WTC11 (cell line): ENCODE data around the gene TBRG4. TPM values are rescaled to one million over a fixed set of nuclear protein-coding genes. Genes with fewer than 3 reads are reported as not detected.

Source experiments
- ATAC-seq: fragments of 200-7000 bp; cut with Tn5 transposase; 2 replicates; pipeline ENCODE4 v1.10.0; 2021; ENCODE audit warnings: mild to moderate bottlenecking, moderate library complexity
- CTCF ChIA-PET: fragments of 300-600 bp; sonication (Branson Sonifier 250); formaldehyde crosslinking; loops from one replicate; lab custom pipeline; 2021; ENCODE audit warnings: antibody characterized with exemption; lab: Charles Lee
- POLR2A ChIA-PET: fragments of 350-600 bp; sonication (Branson Sonifier 250); formaldehyde crosslinking; loops from one replicate; lab custom pipeline; 2021; ENCODE audit warnings: antibody characterized with exemption; lab: Charles Lee
- DNase-seq: peaks from one replicate; pipeline ENCODE4 v3.0.0; 2021; ENCODE audit warnings: low spot score
- H3K27ac Mint-ChIP-seq: 2 replicates; pipeline ENCODE4 v1.8.0; 2021; ENCODE audit warnings: mixed read lengths
- H3K27me3 Mint-ChIP-seq: 2 replicates; pipeline ENCODE4 v1.8.0; 2021; ENCODE audit warnings: low read depth, mild to moderate bottlenecking, moderate library complexity, mixed read lengths
- H3K36me3 Mint-ChIP-seq: 2 replicates; pipeline ENCODE4 v1.8.0; 2021; ENCODE audit warnings: mixed read lengths
- H3K4me1 Mint-ChIP-seq: 2 replicates; pipeline ENCODE4 v1.8.0; 2022; ENCODE audit warnings: mixed read lengths
- H3K4me3 Mint-ChIP-seq: 2 replicates; pipeline ENCODE4 v1.8.0; 2021; ENCODE audit warnings: mild to moderate bottlenecking, moderate library complexity, mixed read lengths
- H3K9me3 Mint-ChIP-seq: 2 replicates; pipeline ENCODE4 v1.8.0; 2021; ENCODE audit warnings: mixed read lengths
- CREM ChIP-seq: sonication (generic); formaldehyde crosslinking; IDR thresholded peaks from 2 replicates; pipeline ENCODE4 v1.8.1; 2022; ENCODE audit warnings: mild to moderate bottlenecking, missing genetic modification reagents, moderate library complexity
- ESRRA ChIP-seq: sonication (generic); formaldehyde crosslinking; IDR thresholded peaks from 2 replicates; pipeline ENCODE4 v1.8.1; 2022; ENCODE audit warnings: mild to moderate bottlenecking, missing genetic modification reagents, borderline replicate concordance
- ETV6 ChIP-seq: sonication (generic); formaldehyde crosslinking; IDR thresholded peaks from 2 replicates; pipeline ENCODE4 v1.8.1; 2022; ENCODE audit warnings: mild to moderate bottlenecking, missing genetic modification reagents
- GRHL2 ChIP-seq: fragments of 250-450 bp; sonication (Bioruptor Pico); IDR thresholded peaks from 2 replicates; pipeline ENCODE4 v1.8.0; 2022; ENCODE audit warnings: mild to moderate bottlenecking, moderate library complexity; ENCODE audit not compliant: insufficient replicate concordance, severe bottlenecking
- JAZF1 ChIP-seq: fragments of 250-450 bp; sonication (Bioruptor Pico); IDR thresholded peaks from 2 replicates; pipeline ENCODE4 v1.9.0; 2021; ENCODE audit warnings: moderate library complexity, mild to moderate bottlenecking, inconsistent platforms
- KAT7 ChIP-seq: sonication (generic); formaldehyde crosslinking; IDR thresholded peaks from 2 replicates; pipeline ENCODE4 v1.8.1; 2023; ENCODE audit warnings: missing genetic modification reagents, mild to moderate bottlenecking, borderline replicate concordance
- NFE2L1 ChIP-seq: sonication (generic); formaldehyde crosslinking; IDR thresholded peaks from 2 replicates; pipeline ENCODE4 v1.8.1; 2023; ENCODE audit warnings: missing genetic modification reagents
- NFYB ChIP-seq: sonication (generic); formaldehyde crosslinking; conservative IDR thresholded peaks from 2 replicates; pipeline ENCODE4 v1.8.0; 2022; ENCODE audit warnings: low read depth, missing genetic modification reagents
- NR3C1 ChIP-seq: sonication (generic); formaldehyde crosslinking; conservative IDR thresholded peaks from 2 replicates; pipeline ENCODE4 v1.8.1; 2023; ENCODE audit warnings: low read depth, mild to moderate bottlenecking, missing genetic modification reagents
- RORB ChIP-seq: fragments of 250-450 bp; sonication (Bioruptor Pico); IDR thresholded peaks from 2 replicates; pipeline ENCODE4 v1.9.0; 2021; ENCODE audit warnings: mild to moderate bottlenecking
- SMAD3 ChIP-seq: sonication (generic); formaldehyde crosslinking; IDR thresholded peaks from 2 replicates; pipeline ENCODE4 v1.8.0; 2022; ENCODE audit warnings: missing genetic modification reagents, mild to moderate bottlenecking, borderline replicate concordance
- SOX15 ChIP-seq: fragments of 250-450 bp; sonication (Bioruptor Pico); IDR thresholded peaks from 2 replicates; pipeline ENCODE4 v1.9.0; 2021; ENCODE audit warnings: mild to moderate bottlenecking
- TEAD1 ChIP-seq: sonication (generic); formaldehyde crosslinking; IDR thresholded peaks from 2 replicates; pipeline ENCODE4 v1.8.0; 2022; ENCODE audit warnings: mild to moderate bottlenecking, missing genetic modification reagents
- TEAD4 ChIP-seq: sonication (generic); formaldehyde crosslinking; IDR thresholded peaks from 2 replicates; pipeline ENCODE4 v1.8.0; 2022; ENCODE audit warnings: mild to moderate bottlenecking, missing genetic modification reagents
- ZNF219 ChIP-seq: sonication (generic); formaldehyde crosslinking; IDR thresholded peaks from 2 replicates; pipeline ENCODE4 v1.8.0; 2023; ENCODE audit warnings: missing genetic modification reagents, mild to moderate bottlenecking, borderline replicate concordance
- ZNF232 ChIP-seq: sonication (generic); formaldehyde crosslinking; IDR thresholded peaks from 2 replicates; pipeline ENCODE4 v1.8.0; 2022; ENCODE audit warnings: mild to moderate bottlenecking, missing genetic modification reagents
- ZNF423 ChIP-seq: fragments of 250-450 bp; sonication (Bioruptor Pico); IDR thresholded peaks from 2 replicates; pipeline ENCODE4 v2.1.2; 2022; ENCODE audit warnings: mild to moderate bottlenecking, moderate library complexity
- total RNA-seq: library from RNA; stranded (reverse); gene quantifications from 3 replicates; pipeline ENCODE4 v1.2.3, GENCODE V29; 2021
- TF ChIP-seq, protein P1 (sequence below): sonication (generic); formaldehyde crosslinking; IDR thresholded peaks from 2 replicates; pipeline ENCODE4 v1.8.1; 2023; ENCODE audit warnings: mild to moderate bottlenecking, missing genetic modification reagents
- TF ChIP-seq, protein P2 (sequence below): sonication (generic); formaldehyde crosslinking; IDR thresholded peaks from 2 replicates; pipeline ENCODE4 v1.8.0; 2022; ENCODE audit warnings: missing genetic modification reagents
- TF ChIP-seq, protein P3 (sequence below): sonication (generic); formaldehyde crosslinking; IDR thresholded peaks from 2 replicates; pipeline ENCODE4 v1.8.1; 2022; ENCODE audit warnings: low read depth, mild to moderate bottlenecking, moderate library complexity, missing genetic modification reagents, borderline replicate concordance
- TF ChIP-seq, protein P4 (sequence below): sonication (generic); formaldehyde crosslinking; IDR thresholded peaks from 2 replicates; pipeline ENCODE4 v1.8.1; 2023; ENCODE audit warnings: mild to moderate bottlenecking, missing genetic modification reagents
- TF ChIP-seq, protein P5 (sequence below): sonication (generic); formaldehyde crosslinking; IDR thresholded peaks from 2 replicates; pipeline ENCODE4 v1.8.1; 2023; ENCODE audit warnings: mild to moderate bottlenecking, missing genetic modification reagents, moderate library complexity
- TF ChIP-seq, protein P6 (sequence below): sonication (generic); formaldehyde crosslinking; IDR thresholded peaks from 2 replicates; pipeline ENCODE4 v1.8.0; 2022; ENCODE audit warnings: mild to moderate bottlenecking, missing genetic modification reagents

The TBRG4 gene
- total RNA-seq, 1 experiment from 2014 or later = 167 TPM

DNA sequence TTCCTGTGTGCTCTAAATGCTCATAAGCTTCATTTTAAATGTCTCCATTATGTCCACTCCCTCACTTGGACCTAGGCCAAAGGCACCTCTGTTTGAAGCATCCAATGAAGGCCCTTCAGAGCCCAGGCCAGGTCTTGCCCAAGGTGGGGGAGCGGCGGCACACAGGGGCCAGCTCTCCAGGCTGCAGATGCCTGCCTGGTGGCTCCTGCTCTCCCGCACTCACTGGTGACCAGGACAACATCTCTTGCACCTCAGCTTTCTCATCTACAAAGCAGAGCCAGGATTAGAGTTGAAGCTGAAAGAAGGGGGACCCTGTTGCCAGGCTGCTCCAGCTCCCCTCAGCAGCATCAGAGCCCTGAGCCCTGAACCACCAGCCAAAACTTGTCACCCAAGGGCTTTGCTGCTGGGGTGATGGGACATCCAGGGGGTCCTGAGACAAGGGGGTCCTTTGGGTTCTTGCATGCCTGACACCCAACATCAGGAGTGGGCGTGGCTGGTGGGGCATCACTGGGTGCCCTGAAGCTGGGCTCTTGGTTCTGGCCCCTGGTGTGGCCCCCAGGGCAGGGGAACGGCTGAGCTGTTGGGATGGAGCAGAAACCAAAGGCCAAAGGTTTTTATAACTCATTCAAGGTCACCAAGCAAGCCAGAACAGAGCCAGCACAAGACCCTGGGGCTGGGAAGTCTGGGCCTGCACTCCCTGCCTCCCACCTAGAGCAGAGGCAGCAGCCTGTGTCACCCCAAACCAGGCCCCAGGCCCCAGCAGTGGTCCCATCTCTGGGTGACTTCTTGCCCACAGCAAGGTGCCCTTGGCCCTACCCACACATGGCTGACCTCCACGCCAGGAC, 24.0 kb downstream of the TBRG4 start (continued):
- TF ChIP-seq, protein P1, sequence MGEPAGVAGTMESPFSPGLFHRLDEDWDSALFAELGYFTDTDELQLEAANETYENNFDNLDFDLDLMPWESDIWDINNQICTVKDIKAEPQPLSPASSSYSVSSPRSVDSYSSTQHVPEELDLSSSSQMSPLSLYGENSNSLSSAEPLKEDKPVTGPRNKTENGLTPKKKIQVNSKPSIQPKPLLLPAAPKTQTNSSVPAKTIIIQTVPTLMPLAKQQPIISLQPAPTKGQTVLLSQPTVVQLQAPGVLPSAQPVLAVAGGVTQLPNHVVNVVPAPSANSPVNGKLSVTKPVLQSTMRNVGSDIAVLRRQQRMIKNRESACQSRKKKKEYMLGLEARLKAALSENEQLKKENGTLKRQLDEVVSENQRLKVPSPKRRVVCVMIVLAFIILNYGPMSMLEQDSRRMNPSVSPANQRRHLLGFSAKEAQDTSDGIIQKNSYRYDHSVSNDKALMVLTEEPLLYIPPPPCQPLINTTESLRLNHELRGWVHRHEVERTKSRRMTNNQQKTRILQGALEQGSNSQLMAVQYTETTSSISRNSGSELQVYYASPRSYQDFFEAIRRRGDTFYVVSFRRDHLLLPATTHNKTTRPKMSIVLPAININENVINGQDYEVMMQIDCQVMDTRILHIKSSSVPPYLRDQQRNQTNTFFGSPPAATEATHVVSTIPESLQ = no peak
- TF ChIP-seq ETV6 (no peak), TEAD1 (CRISPR knock-in tag) (no peak), GRHL2 (CRISPR knock-in tag) (no peak), TEAD4 (CRISPR knock-in tag) (no peak), NR3C1 (no peak), ZNF232 (no peak), ESRRA (CRISPR knock-in tag) (no peak), ZNF423 (CRISPR knock-in tag) (no peak)
- TF ChIP-seq, protein P2, sequence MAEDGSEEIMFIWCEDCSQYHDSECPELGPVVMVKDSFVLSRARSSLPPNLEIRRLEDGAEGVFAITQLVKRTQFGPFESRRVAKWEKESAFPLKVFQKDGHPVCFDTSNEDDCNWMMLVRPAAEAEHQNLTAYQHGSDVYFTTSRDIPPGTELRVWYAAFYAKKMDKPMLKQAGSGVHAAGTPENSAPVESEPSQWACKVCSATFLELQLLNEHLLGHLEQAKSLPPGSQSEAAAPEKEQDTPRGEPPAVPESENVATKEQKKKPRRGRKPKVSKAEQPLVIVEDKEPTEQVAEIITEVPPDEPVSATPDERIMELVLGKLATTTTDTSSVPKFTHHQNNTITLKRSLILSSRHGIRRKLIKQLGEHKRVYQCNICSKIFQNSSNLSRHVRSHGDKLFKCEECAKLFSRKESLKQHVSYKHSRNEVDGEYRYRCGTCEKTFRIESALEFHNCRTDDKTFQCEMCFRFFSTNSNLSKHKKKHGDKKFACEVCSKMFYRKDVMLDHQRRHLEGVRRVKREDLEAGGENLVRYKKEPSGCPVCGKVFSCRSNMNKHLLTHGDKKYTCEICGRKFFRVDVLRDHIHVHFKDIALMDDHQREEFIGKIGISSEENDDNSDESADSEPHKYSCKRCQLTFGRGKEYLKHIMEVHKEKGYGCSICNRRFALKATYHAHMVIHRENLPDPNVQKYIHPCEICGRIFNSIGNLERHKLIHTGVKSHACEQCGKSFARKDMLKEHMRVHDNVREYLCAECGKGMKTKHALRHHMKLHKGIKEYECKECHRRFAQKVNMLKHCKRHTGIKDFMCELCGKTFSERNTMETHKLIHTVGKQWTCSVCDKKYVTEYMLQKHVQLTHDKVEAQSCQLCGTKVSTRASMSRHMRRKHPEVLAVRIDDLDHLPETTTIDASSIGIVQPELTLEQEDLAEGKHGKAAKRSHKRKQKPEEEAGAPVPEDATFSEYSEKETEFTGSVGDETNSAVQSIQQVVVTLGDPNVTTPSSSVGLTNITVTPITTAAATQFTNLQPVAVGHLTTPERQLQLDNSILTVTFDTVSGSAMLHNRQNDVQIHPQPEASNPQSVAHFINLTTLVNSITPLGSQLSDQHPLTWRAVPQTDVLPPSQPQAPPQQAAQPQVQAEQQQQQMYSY = no peak
- TF ChIP-seq, protein P3, sequence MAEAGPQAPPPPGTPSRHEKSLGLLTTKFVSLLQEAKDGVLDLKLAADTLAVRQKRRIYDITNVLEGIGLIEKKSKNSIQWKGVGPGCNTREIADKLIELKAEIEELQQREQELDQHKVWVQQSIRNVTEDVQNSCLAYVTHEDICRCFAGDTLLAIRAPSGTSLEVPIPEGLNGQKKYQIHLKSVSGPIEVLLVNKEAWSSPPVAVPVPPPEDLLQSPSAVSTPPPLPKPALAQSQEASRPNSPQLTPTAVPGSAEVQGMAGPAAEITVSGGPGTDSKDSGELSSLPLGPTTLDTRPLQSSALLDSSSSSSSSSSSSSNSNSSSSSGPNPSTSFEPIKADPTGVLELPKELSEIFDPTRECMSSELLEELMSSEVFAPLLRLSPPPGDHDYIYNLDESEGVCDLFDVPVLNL (CRISPR knock-in tag) = no peak

DNA sequence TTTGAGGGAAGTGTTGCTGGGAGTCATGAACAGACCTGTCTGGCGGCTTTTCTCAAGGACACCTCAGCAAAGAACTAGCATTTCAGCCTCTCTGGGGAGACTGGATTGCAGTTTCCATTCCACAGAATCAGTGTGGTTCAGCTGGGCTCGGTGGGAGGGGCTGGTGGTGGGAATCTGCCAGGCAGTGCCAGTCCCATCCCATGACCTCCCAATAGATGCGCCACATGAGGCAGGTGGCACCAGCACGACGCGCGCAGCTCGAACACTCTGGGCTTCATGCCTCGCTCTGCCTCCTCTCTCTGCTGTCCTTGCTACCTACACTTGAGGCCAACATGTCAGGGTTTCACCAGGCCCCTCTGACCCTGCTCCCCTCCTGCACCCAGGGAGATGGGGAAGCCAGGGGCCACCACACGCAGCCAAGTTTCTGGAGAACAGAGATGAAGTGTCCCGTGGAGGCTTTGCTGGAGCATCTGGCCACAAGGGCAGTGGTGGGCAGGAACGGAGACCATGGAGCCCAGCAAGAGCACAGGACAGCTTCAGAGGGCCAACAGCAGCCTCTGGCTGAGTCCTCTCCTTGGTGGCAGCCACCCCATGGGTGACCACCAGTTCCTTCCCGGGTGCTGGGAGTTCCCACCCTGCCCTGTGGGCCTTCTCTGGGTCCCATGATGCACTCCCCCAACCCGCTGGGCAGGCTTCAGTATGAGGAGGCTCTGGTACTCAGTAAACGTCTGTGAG, 25.0 kb downstream of the TBRG4 start:
- Mint-ChIP-seq H3K27ac (no peak overlapping the region), H3K9me3 (no peaks in the 10 kb centered on the region), H3K27me3 (peaks cover 24% of the 10 kb centered on the region), H3K4me1 (no peaks in the 10 kb centered on the region), H3K4me3 (no peak overlapping the region), H3K36me3 (no peaks in the 10 kb centered on the region)
- ATAC-seq (no peak), DNase-seq (no peak)
- ChIA-PET CTCF (interaction anchor here (3.1 kb wide), 1 partner anchor 112 kb away, joined by 21 read pairs; no protein-coding TSS in a partner anchor), POLR2A (no interaction called here)
- TF ChIP-seq KAT7 (no peak), ZNF219 (CRISPR knock-in tag) (no peak), SMAD3 (no peak), NFE2L1 (CRISPR knock-in tag) (no peak), CREM (CRISPR knock-in tag) (no peak), SOX15 (CRISPR knock-in tag) (no peak), JAZF1 (no peak), NFYB (CRISPR knock-in tag) (no peak), RORB (CRISPR knock-in tag) (no peak)
- TF ChIP-seq, protein P1 = no peak
- TF ChIP-seq, protein P4, sequence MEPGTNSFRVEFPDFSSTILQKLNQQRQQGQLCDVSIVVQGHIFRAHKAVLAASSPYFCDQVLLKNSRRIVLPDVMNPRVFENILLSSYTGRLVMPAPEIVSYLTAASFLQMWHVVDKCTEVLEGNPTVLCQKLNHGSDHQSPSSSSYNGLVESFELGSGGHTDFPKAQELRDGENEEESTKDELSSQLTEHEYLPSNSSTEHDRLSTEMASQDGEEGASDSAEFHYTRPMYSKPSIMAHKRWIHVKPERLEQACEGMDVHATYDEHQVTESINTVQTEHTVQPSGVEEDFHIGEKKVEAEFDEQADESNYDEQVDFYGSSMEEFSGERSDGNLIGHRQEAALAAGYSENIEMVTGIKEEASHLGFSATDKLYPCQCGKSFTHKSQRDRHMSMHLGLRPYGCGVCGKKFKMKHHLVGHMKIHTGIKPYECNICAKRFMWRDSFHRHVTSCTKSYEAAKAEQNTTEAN = no peak
- TF ChIP-seq, protein P5, sequence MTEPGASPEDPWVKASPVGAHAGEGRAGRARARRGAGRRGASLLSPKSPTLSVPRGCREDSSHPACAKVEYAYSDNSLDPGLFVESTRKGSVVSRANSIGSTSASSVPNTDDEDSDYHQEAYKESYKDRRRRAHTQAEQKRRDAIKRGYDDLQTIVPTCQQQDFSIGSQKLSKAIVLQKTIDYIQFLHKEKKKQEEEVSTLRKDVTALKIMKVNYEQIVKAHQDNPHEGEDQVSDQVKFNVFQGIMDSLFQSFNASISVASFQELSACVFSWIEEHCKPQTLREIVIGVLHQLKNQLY = no peak
- TF ChIP-seq, protein P6, sequence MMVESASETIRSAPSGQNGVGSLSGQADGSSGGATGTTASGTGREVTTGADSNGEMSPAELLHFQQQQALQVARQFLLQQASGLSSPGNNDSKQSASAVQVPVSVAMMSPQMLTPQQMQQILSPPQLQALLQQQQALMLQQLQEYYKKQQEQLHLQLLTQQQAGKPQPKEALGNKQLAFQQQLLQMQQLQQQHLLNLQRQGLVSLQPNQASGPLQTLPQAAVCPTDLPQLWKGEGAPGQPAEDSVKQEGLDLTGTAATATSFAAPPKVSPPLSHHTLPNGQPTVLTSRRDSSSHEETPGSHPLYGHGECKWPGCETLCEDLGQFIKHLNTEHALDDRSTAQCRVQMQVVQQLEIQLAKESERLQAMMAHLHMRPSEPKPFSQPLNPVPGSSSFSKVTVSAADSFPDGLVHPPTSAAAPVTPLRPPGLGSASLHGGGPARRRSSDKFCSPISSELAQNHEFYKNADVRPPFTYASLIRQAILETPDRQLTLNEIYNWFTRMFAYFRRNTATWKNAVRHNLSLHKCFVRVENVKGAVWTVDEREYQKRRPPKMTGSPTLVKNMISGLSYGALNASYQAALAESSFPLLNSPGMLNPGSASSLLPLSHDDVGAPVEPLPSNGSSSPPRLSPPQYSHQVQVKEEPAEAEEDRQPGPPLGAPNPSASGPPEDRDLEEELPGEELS (CRISPR knock-in tag) = no peak
